ENCODE results near the gene GABRR1. TPM values are rescaled to one million over a fixed set of nuclear protein-coding genes. Genes with fewer than 3 reads are reported as not detected.

GABRR1 gene
- total and polyA plus RNA-seq, 2 donors (not counting 1 experiment from before 2014, with no cell fraction given) = not detected

- TF ChIP-seq EZH2 (IDR thresholded peaks at IDR 0.05; ENCODE audit: low read length, missing control alignments) = no peak
- no peak for TF ChIP-seq CTCF (conservative IDR thresholded peaks at IDR 0.05 in 1 of 2, IDR thresholded peaks at IDR 0.05 in 1 of 2; ENCODE audit: low read depth in 1 of 2, low read length in 2 of 2)
- Histone ChIP-seq H3K27me3 (ENCODE audit: control insufficient read depth, insufficient read depth, low read length) (no peaks in the 10 kb centered on the region), H3K4me2 (ENCODE audit: extremely low read depth, insufficient read depth, low read length) (no peak overlapping the region), H3K9ac (ENCODE audit: insufficient read depth, low read length) (no peak overlapping the region), H3K27ac (ENCODE audit: insufficient read depth, low read length) (no peak overlapping the region), H3K4me3 (replicated peaks in 1 of 4; ENCODE audit: control extremely low read depth in 1 of 4, insufficient read depth in 1 of 4, low read depth in 3 of 4, low read length in 4 of 4) (no peak overlapping the region), H3K9me3 (ENCODE audit: control insufficient read depth, insufficient read depth, low read depth, low read length) (no peaks in the 10 kb centered on the region), H3K79me2 (ENCODE audit: control insufficient read depth, insufficient read depth, low read length) (no peaks in the 10 kb centered on the region), H3K4me1 (ENCODE audit: control insufficient read depth, extremely low read depth, insufficient read depth, low read length) (no peaks in the 10 kb centered on the region), H4K20me1 (ENCODE audit: control insufficient read depth, extremely low read depth, insufficient read depth, low read length) (no peaks in the 10 kb centered on the region), H2AFZ (ENCODE audit: low read length) (no peak overlapping the region), H3K36me3 (ENCODE audit: control insufficient read depth, insufficient read depth, low read length) (no peaks in the 10 kb centered on the region)
- DNase-seq (ENCODE audit: low read depth in 2 of 2) = peak; percentile 27 to 47
Measured at GRCh38 chr6:89139509-89140346, 77.4 kb downstream of the GABRR1 start.

- no peak for DNase-seq (ENCODE audit: low read depth in 2 of 2)
Measured at GRCh38 chr6:89138173-89138572, 79.0 kb downstream of the GABRR1 start.

GRCh38 chr6:89134723-89135122 is 82.4 kb downstream of the GABRR1 start:
- no peak for TF ChIP-seq CTCF (conservative IDR thresholded peaks at IDR 0.05 in 1 of 2, IDR thresholded peaks at IDR 0.05 in 1 of 2; ENCODE audit: low read depth in 1 of 2, low read length in 2 of 2)
- no peak for TF ChIP-seq EZH2 (IDR thresholded peaks at IDR 0.05; ENCODE audit: low read length, missing control alignments)
- Histone ChIP-seq H3K4me2 (ENCODE audit: extremely low read depth, insufficient read depth, low read length) (no peak overlapping the region), H3K79me2 (ENCODE audit: control insufficient read depth, insufficient read depth, low read length) (no peaks in the 10 kb centered on the region), H3K27me3 (ENCODE audit: control insufficient read depth, insufficient read depth, low read length) (no peaks in the 10 kb centered on the region), H2AFZ (ENCODE audit: low read length) (no peak overlapping the region), H4K20me1 (ENCODE audit: control insufficient read depth, extremely low read depth, insufficient read depth, low read length) (no peaks in the 10 kb centered on the region), H3K4me3 (replicated peaks in 1 of 4; ENCODE audit: control extremely low read depth in 1 of 4, insufficient read depth in 1 of 4, low read depth in 3 of 4, low read length in 4 of 4) (no peak overlapping the region), H3K9ac (ENCODE audit: insufficient read depth, low read length) (no peak overlapping the region), H3K27ac (ENCODE audit: insufficient read depth, low read length) (no peak overlapping the region), H3K36me3 (ENCODE audit: control insufficient read depth, insufficient read depth, low read length) (no peaks in the 10 kb centered on the region), H3K9me3 (ENCODE audit: control insufficient read depth, insufficient read depth, low read depth, low read length) (no peaks in the 10 kb centered on the region), H3K4me1 (ENCODE audit: control insufficient read depth, extremely low read depth, insufficient read depth, low read length) (no peaks in the 10 kb centered on the region)
- no peak for DNase-seq (ENCODE audit: low read depth in 2 of 2)

More at GRCh38 chr6:89138173-89138572, 79.0 kb downstream of the GABRR1 start:
- Histone ChIP-seq H3K4me2 (ENCODE audit: extremely low read depth, insufficient read depth, low read length) (no peak overlapping the region), H3K27me3 (ENCODE audit: control insufficient read depth, insufficient read depth, low read length) (no peaks in the 10 kb centered on the region), H3K9me3 (ENCODE audit: control insufficient read depth, insufficient read depth, low read depth, low read length) (no peaks in the 10 kb centered on the region), H4K20me1 (ENCODE audit: control insufficient read depth, extremely low read depth, insufficient read depth, low read length) (no peaks in the 10 kb centered on the region), H3K4me1 (ENCODE audit: control insufficient read depth, extremely low read depth, insufficient read depth, low read length) (no peaks in the 10 kb centered on the region), H3K9ac (ENCODE audit: insufficient read depth, low read length) (no peak overlapping the region), H2AFZ (ENCODE audit: low read length) (no peak overlapping the region), H3K27ac (ENCODE audit: insufficient read depth, low read length) (no peak overlapping the region), H3K4me3 (replicated peaks in 1 of 4; ENCODE audit: control extremely low read depth in 1 of 4, insufficient read depth in 1 of 4, low read depth in 3 of 4, low read length in 4 of 4) (no peak overlapping the region), H3K36me3 (ENCODE audit: control insufficient read depth, insufficient read depth, low read length) (no peaks in the 10 kb centered on the region), H3K79me2 (ENCODE audit: control insufficient read depth, insufficient read depth, low read length) (no peaks in the 10 kb centered on the region)
- TF ChIP-seq CTCF (conservative IDR thresholded peaks at IDR 0.05 in 1 of 2, IDR thresholded peaks at IDR 0.05 in 1 of 2; ENCODE audit: low read depth in 1 of 2, low read length in 2 of 2) (no peak), EZH2 (IDR thresholded peaks at IDR 0.05; ENCODE audit: low read length, missing control alignments) (no peak)
